Myocyte (in vitro differentiated cells): Measurements from ENCODE around the gene RRAD. TPM values are rescaled to one million over a fixed set of nuclear protein-coding genes. Genes with fewer than 3 reads are reported as not detected.
"Not testable (repeated sequence)": the region's sequence is repeated elsewhere in the genome, so short reads cannot be mapped to it uniquely, and the experiment has no call there.

ENCODE experiments used
- DNase-seq: peaks from one replicate; pipeline ENCODE4 v3.0.0-alpha.2; 2012; ENCODE audit warnings: low read depth
- total RNA-seq: library from RNA; depleted of rRNA; stranded (reverse); fragments of >200 nt; gene quantifications from 2 replicates; pipeline ENCODE4 v1.2.3, GENCODE V29; 2014

RRAD gene
- total RNA-seq, 1 donor from 2014 or later = 60.5 TPM

- peak; percentile 84 for DNase-seq
Observed at GRCh38 chr16:66900721-66901441, 24.5 kb downstream of the RRAD start.

GRCh38 chr16:66899945-66900710, 25.2 kb downstream of the RRAD start:
- peak; percentile 92 for DNase-seq

- peak; percentile 57 for DNase-seq
Observed at GRCh38 chr16:66899310-66899944, 25.9 kb downstream of the RRAD start.

- no peak for DNase-seq
Observed at GRCh38 chr16:66898933-66899309, 26.4 kb downstream of the RRAD start.

DNA sequence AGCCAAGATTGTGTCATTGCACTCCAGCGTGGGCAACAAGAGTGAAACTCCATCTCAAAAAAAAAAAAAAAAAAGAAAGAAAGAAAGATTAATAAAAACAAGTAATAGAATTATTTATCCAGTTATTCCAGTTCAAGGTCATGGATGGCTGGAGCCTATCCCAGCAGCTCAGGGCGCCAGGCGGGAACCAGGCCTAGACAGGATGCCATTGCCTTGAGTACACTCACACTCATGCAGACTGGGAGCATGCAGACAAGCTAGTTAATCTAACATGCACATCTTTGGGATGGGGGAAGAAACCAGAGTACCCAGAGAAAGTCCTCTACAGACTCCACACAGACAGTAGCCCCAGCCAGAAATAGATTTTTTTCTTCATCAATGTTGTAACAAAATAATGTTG, 27.1 kb downstream of the RRAD start:
- peak; percentile 57 for DNase-seq

- not testable (repeated sequence) for DNase-seq
Observed at GRCh38 chr16:66896682-66897081, 28.7 kb downstream of the RRAD start.

- no peak for DNase-seq
Observed at GRCh38 chr16:66895999-66896398, 29.3 kb downstream of the RRAD start.

GRCh38 chr16:66895689-66895979, 29.7 kb downstream of the RRAD start:
- no peak for DNase-seq

- peak; percentile 89 for DNase-seq
Observed at GRCh38 chr16:66894948-66895688, 30.2 kb downstream of the RRAD start.

GRCh38 chr16:66894055-66894454, 31.3 kb downstream of the RRAD start:
- no peak for DNase-seq

DNA sequence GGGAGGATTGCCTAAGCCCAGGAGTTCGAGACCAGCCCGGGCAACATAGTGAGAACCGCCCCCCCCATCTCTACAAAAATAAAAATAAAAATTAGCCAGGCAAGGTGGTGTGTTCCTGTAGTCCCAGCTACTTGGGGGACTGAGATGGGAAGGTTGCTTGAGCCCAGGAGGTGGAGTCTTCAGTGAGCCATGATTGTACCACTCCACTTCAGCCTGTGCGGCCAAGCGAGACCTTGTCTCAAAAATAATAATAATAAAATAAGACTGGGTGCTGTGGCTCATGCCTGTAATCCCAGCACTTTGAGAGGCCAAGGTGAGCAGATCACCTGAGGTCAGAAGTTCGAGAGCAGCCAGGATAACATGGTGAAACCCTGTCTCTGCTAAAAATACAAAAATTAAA, 33.5 kb downstream of the RRAD start:
- no peak for DNase-seq

DNA sequence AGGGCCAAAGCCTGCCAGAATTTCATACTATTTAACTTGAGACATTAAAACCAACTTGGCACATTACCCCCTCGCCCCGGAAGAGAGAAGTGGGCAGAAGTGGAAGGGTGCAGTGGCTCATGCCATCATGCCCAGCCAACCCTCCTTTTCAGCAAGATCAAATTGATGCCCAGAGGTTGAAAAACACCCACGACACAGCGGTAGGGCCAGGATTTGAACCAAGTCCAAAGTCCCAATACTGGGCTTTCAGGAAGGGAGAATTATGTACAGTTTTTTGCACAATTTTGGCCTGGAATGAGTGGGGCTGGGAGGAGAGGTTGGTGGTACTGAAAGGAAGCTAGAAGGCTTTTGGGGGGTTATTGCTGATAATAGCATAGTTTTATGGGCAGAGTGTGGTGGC, 34.0 kb downstream of the RRAD start:
- no peak for DNase-seq

GRCh38 chr16:66890799-66891198, 34.5 kb downstream of the RRAD start:
- DNase-seq = no peak

- DNase-seq = no peak
Observed at GRCh38 chr16:66889622-66890021, 35.7 kb downstream of the RRAD start.

DNA sequence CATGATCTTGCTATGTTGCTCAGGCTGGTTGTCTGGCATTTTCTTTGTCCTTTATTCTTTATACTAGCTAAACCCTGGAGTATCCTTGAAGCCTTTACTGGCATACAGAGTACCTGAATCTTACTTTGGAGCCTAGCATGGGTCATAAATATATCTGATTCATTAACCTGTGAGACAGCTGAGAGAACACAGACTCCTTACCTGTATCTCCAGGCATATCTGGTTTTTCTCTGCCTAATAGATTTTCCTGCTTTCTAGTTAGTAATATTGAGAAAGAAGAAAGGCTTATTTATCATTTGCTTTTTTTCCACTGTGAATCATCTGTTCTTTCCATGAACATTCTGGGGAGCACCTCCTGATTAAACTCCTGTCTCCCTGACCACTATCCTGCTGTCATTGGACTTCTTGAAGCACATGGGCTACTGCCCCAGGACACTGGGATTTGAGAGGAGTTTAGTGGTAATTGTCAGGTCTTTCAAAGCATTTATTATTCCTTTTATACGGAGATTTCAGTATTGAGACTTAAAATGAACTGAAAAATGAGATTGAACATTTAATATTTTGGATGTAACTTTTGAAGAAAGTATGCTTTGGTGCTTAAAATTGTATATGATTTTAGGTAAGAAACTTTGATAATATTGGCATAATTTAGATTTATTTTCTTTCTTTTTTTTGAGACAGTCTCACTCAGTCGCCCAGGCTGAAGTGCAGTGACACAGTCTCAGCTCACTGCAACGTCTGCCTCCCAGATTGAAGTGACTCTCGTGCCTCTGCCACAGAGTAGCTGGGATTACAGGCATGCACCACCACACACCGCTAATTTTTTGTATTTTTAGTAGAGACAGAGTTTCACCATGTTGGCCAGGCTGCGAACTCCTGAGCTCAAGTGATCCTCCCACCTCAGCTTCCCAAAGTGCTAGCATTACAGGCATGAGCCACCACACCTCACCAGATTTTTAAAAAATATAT, 36.4 kb downstream of the RRAD start:
- DNase-seq = no peak

DNA sequence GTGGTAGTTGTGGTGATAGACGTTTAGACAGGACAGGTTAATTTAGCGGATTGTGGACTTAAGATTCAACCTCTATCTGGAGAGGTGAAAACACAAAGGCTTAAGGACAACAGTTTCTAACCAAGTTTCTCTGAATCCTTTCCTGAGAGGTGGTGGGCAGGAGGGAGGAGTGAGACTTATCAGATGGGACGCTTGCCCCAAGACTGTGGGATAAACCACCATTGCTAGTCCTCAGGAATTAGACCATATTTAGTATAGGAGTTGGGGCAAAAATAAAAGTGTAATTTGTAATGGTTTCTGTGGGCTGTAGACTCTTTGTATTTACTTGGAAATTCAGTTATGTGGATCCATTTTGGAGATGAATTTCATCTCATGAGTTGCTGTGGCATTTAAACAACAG, 38.4 kb downstream of the RRAD start:
- DNase-seq = no peak

- DNase-seq = no peak
Observed at GRCh38 chr16:66886321-66886720, 39.0 kb downstream of the RRAD start.

- DNase-seq = no peak
Observed at GRCh38 chr16:66885491-66885890, 39.8 kb downstream of the RRAD start.

- DNase-seq = no peak
Observed at GRCh38 chr16:66882702-66883101, 42.6 kb downstream of the RRAD start.

- DNase-seq = no peak
Observed at GRCh38 chr16:66881964-66882508, 43.3 kb downstream of the RRAD start.
